ENCODE measurements around the gene GRB2. TPM values are rescaled to one million over a fixed set of nuclear protein-coding genes. Genes with fewer than 3 reads are reported as not detected.

The GRB2 gene
- total RNA-seq, 1 donor from 2014 or later: 84.8 TPM

DNA sequence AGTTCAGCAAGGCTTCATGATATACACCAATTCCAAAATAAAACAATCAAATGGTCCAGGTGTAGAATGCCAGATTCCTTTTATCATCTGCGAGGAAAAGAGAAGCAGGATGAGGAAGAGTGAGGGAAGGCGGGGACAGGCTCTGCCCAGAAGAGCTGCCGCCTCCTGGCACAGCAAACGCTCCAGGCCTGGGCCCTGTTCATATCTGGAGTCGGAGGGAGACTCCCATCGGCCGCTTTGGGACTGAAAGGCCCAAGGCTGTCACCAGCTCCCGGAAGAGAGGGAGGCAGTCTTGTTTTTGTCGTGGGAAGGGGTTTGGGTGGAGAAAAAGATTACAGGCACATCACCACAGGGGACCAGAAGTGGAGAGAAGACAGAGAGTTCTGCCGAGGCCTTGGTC is 87.3 kb downstream of the GRB2 start:
- no peak for DNase-seq (ENCODE audit: low spot score, unreplicated experiment)
- no peaks in the 10 kb centered on the region for H3K27me3 Mint-ChIP-seq
- H3K36me3 Mint-ChIP-seq (ENCODE audit: insufficient read depth): peaks cover 12% of the 10 kb centered on the region
- TF ChIP-seq, protein P1, sequence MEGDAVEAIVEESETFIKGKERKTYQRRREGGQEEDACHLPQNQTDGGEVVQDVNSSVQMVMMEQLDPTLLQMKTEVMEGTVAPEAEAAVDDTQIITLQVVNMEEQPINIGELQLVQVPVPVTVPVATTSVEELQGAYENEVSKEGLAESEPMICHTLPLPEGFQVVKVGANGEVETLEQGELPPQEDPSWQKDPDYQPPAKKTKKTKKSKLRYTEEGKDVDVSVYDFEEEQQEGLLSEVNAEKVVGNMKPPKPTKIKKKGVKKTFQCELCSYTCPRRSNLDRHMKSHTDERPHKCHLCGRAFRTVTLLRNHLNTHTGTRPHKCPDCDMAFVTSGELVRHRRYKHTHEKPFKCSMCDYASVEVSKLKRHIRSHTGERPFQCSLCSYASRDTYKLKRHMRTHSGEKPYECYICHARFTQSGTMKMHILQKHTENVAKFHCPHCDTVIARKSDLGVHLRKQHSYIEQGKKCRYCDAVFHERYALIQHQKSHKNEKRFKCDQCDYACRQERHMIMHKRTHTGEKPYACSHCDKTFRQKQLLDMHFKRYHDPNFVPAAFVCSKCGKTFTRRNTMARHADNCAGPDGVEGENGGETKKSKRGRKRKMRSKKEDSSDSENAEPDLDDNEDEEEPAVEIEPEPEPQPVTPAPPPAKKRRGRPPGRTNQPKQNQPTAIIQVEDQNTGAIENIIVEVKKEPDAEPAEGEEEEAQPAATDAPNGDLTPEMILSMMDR (IDR thresholded peaks at IDR 0.05; ENCODE audit: unreplicated experiment): no peak
- H3K4me3 Mint-ChIP-seq (ENCODE audit: low read depth): no peak overlapping the region
- H3K27ac Mint-ChIP-seq: no peak overlapping the region
- H3K4me1 Mint-ChIP-seq (ENCODE audit: low read depth): peaks cover 5% of the 10 kb centered on the region
- no peaks in the 10 kb centered on the region for H3K9me3 Mint-ChIP-seq (ENCODE audit: low read depth)

DNA sequence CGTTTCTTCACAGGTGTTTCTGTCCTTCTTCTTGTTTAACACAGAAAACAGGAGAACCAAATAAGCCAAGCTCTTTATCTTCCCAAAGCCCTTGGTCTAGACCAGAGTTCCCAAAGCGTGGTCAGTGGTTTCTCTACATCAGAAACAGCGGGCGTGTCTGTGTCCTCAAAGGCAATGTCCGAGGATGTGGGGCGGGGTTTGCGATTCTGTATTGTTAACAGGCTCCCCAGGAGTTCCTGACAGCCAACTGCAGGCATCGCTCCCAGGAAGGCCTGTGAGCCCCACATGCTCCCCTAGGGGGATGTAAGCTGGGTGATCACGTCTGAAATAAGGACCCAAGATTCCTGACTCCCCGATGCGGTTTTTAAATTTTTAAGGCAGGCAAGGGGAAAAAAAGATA is 87.8 kb downstream of the GRB2 start:
- DNase-seq (ENCODE audit: low spot score, unreplicated experiment): no peak
- TF ChIP-seq, protein P1 (IDR thresholded peaks at IDR 0.05; ENCODE audit: unreplicated experiment): no peak
- Mint-ChIP-seq H3K9me3 (ENCODE audit: low read depth) (no peaks in the 10 kb centered on the region), H3K27ac (no peak overlapping the region), H3K27me3 (no peaks in the 10 kb centered on the region), H3K4me1 (ENCODE audit: low read depth) (peaks cover 5% of the 10 kb centered on the region), H3K4me3 (ENCODE audit: low read depth) (no peak overlapping the region), H3K36me3 (ENCODE audit: insufficient read depth) (peaks cover 9% of the 10 kb centered on the region)

DNA sequence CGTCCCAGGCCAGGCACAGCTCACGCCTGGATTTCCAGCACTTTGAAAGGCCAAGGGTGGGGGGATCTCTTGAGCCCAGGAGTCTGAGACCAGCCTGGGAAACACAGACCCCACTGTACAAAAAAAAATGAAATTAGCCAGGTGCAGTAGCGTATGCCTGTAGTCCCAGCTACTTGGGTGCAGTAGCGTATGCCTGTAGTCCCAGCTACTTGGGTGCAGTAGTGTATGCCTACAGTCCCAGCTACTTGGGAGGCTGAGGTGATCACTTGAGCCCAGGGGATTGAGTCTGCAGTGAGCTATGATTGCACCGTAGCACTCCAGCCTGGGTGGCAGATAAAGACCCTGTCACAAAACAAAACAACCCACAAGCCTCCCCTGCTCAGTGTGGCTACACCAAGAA is 89.2 kb downstream of the GRB2 start:
- peaks cover 7% of the 10 kb centered on the region for H3K36me3 Mint-ChIP-seq (ENCODE audit: insufficient read depth)
- H3K4me3 Mint-ChIP-seq (ENCODE audit: low read depth): no peak overlapping the region
- H3K9me3 Mint-ChIP-seq (ENCODE audit: low read depth): no peaks in the 10 kb centered on the region
- DNase-seq (ENCODE audit: low spot score, unreplicated experiment): no peak
- H3K27me3 Mint-ChIP-seq: no peaks in the 10 kb centered on the region
- TF ChIP-seq, protein P1 (IDR thresholded peaks at IDR 0.05; ENCODE audit: unreplicated experiment): no peak
- H3K4me1 Mint-ChIP-seq (ENCODE audit: low read depth): peaks cover 5% of the 10 kb centered on the region
- H3K27ac Mint-ChIP-seq: no peak overlapping the region

DNA sequence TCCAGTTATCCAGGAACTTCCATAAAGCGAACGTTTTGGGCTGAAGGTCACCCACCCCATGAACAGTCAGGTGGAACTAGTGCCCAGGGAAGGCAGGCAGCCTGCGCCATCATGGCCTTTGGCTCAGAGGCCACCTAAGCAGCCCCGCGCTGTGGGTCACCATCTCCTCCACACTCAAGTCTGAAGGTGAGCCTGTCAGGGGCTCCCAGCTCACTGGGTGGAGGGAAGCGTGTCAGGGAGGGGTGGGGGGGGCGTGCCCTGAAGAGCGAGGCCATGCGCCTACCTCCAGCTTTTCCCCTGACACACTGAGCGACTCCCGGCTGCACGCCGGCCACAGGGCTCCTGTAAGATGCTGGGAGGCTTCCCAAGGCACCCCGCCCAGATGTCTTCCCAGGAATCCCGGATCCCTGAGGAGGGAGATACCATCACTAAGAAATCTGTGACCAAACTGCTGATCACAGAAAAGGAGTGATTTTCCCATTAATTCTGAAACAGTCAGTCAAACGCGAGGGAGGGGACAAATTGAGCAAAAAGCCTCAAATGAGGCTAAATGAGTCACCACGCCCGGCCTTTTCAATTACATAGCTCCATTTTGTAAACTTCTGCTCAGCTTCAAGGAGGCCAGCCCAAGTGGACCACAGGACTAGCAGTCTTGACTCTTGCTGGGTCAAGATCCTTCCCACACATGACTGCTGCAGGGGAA is 89.8 kb downstream of the GRB2 start:
- Mint-ChIP-seq H3K27me3 (no peaks in the 10 kb centered on the region), H3K9me3 (ENCODE audit: low read depth) (no peaks in the 10 kb centered on the region), H3K4me1 (ENCODE audit: low read depth) (peaks cover 5% of the 10 kb centered on the region), H3K27ac (peak overlapping the region; percentile 37), H3K4me3 (ENCODE audit: low read depth) (no peak overlapping the region), H3K36me3 (ENCODE audit: insufficient read depth) (peaks cover 6% of the 10 kb centered on the region)
- no peak for DNase-seq (ENCODE audit: low spot score, unreplicated experiment)
- TF ChIP-seq, protein P1 (IDR thresholded peaks at IDR 0.05; ENCODE audit: unreplicated experiment): no peak

DNA sequence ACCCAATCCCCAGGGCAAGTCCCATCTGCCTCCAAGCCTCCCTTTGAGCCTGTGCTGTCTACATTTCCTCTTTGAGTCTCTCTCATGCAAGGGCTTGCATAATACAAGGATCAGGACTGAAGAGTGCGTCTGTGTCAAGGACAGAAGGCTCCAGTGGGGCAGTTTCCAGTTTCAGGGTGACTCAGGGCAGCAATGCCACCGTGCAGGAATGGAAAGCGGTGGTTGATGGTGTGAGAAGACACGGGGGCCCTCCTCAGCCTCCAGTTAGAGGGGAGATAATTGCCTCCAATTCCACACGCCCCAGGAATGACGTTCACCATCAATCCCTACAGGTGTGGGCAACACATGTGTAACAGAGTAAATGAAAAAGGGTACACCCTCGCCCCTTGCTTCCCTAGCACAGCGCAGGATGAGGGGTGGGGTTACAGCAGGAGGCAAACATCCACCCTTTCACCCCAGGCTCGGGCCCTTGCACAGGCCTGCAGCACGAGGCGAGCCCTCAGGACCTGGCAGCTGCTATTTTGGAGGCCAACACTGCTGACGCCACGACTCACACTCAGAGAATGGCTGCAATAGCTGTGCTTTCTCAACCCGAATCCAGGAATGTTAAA is 91.4 kb downstream of the GRB2 start:
- H3K36me3 Mint-ChIP-seq (ENCODE audit: insufficient read depth): no peaks in the 10 kb centered on the region
- no peaks in the 10 kb centered on the region for H3K9me3 Mint-ChIP-seq (ENCODE audit: low read depth)
- no peak for DNase-seq (ENCODE audit: low spot score, unreplicated experiment)
- TF ChIP-seq, protein P1 (IDR thresholded peaks at IDR 0.05; ENCODE audit: unreplicated experiment): no peak
- no peaks in the 10 kb centered on the region for H3K27me3 Mint-ChIP-seq
- H3K4me3 Mint-ChIP-seq (ENCODE audit: low read depth): no peak overlapping the region
- H3K27ac Mint-ChIP-seq: peak overlapping the region; percentile 46
- H3K4me1 Mint-ChIP-seq (ENCODE audit: low read depth): peaks cover 11% of the 10 kb centered on the region

Measured in progenitor cell of endocrine pancreas (in vitro differentiated cells).